HG02884 (cell line): ENCODE results near the gene RFC4.

ENCODE experiments used
- ATAC-seq: cut with Tn5 transposase; IDR thresholded peaks from one replicate; pipeline ENCODE4 v1.9.1; 2021; ENCODE audit warnings: mild to moderate bottlenecking, moderate library complexity; ENCODE audit not compliant: unreplicated experiment

RFC4 gene

GRCh38 chr3:186751480-186751879, 54.8 kb downstream of the RFC4 start:
- ATAC-seq: no peak

- ATAC-seq: no peak
Observed at GRCh38 chr3:186750316-186750715, 56.0 kb downstream of the RFC4 start.

- no peak for ATAC-seq
Observed at GRCh38 chr3:186746008-186746407, 60.3 kb downstream of the RFC4 start.

GRCh38 chr3:186743666-186744065, 62.6 kb downstream of the RFC4 start:
- ATAC-seq: no peak

GRCh38 chr3:186742618-186743380, 63.5 kb downstream of the RFC4 start:
- ATAC-seq: no peak
